H1 (cell line): ENCODE results near the gene LILRA1. TPM values are rescaled to one million over a fixed set of nuclear protein-coding genes. Genes with fewer than 3 reads are reported as not detected.

Experiments used
- CTCF ChIA-PET: fragments of 300-600 bp; sonication (Branson Sonifier 250); formaldehyde crosslinking; loops from one replicate; lab custom pipeline; 2021; ENCODE audit not compliant: partially characterized antibody; lab: Charles Lee
- POLR2A ChIA-PET: fragments of 300-600 bp; sonication (Branson Sonifier 250); formaldehyde crosslinking; loops from one replicate; lab custom pipeline; 2021; ENCODE audit warnings: inconsistent platforms; ENCODE audit not compliant: partially characterized antibody; lab: Charles Lee
- DNase-seq, 2 experiments: peaks; one replicate each; pipeline versions ENCODE4 v3.0.0 to v3.0.0-alpha.2; 2010 to 2022; ENCODE audit warnings: low spot score in 2 of 2, low read depth in 1 of 2, mixed read lengths in 1 of 2
- FAIRE-seq: peaks from 2 replicates; lab custom pipeline; 2011; peaks lifted over from hg19 to GRCh38; lab: Jason Lieb, UNC
- H2AFZ ChIP-seq: 2 replicates; pipeline ENCODE4 v1.8.1; 2012; ENCODE audit warnings: low read length, inconsistent platforms
- H2AK5ac ChIP-seq: 2 replicates; pipeline ENCODE4 v1.6.1; 2013; ENCODE audit warnings: low read depth, low read length
- H2BK120ac ChIP-seq: replicated peaks from 2 replicates; pipeline ENCODE3; 2013; ENCODE audit warnings: low read depth, low read length, inconsistent platforms
- H2BK12ac ChIP-seq: 2 replicates; pipeline ENCODE4 v1.6.1; 2013; ENCODE audit warnings: low read depth, low read length
- H2BK15ac ChIP-seq: 2 replicates; pipeline ENCODE4 v1.6.1; 2013; ENCODE audit warnings: low read length
- H2BK20ac ChIP-seq: 2 replicates; pipeline ENCODE4 v1.6.1; 2013; ENCODE audit warnings: low read length
- H2BK5ac ChIP-seq: 2 replicates; pipeline ENCODE4 v1.6.1; 2013; ENCODE audit warnings: low read depth, low read length
- H3K14ac ChIP-seq: 2 replicates; pipeline ENCODE4 v1.6.1; 2013; ENCODE audit warnings: inconsistent platforms; ENCODE audit not compliant: insufficient read length
- H3K18ac ChIP-seq: 2 replicates; pipeline ENCODE4 v1.6.1; 2013; ENCODE audit warnings: low read length; ENCODE audit errors: extremely low read depth
- H3K23ac ChIP-seq: 2 replicates; pipeline ENCODE4 v1.6.1; 2013; ENCODE audit warnings: inconsistent platforms; ENCODE audit not compliant: insufficient read length
- H3K23me2 ChIP-seq: 2 replicates; pipeline ENCODE4 v1.6.1; 2013; ENCODE audit warnings: low read depth, low read length
- H3K27ac ChIP-seq: 2 replicates; pipeline ENCODE4 v1.6.1; 2011; ENCODE audit warnings: low read depth, low read length, inconsistent platforms
- H3K27me3 ChIP-seq, 4 experiments: replicated peaks in 1 of 4; 1 replicate in 1 of 4; 2 replicates in 3 of 4; pipeline versions ENCODE4 v1.6.1 to v1.8.1; 2011 to 2013; ENCODE audit warnings: low read length in 3 of 4, mild to moderate bottlenecking in 3 of 4, inconsistent platforms in 2 of 4, mixed read lengths in 2 of 4, moderate library complexity in 1 of 4; ENCODE audit not compliant: control insufficient read depth in 3 of 4, insufficient read depth in 3 of 4; ENCODE audit errors: extremely low read depth in 1 of 4
- H3K36me3 ChIP-seq, 4 experiments: 2 replicates each; pipeline versions ENCODE4 v1.6.1 to v1.8.1; 2011 to 2013; ENCODE audit warnings: mild to moderate bottlenecking in 4 of 4, low read length in 3 of 4, moderate library complexity in 2 of 4, control low read depth in 1 of 4, inconsistent platforms in 1 of 4; ENCODE audit not compliant: insufficient read depth in 4 of 4, control insufficient read depth in 2 of 4
- H3K4ac ChIP-seq: replicated peaks from 2 replicates; pipeline ENCODE3; 2013; ENCODE audit warnings: low read length, low read depth, mixed read lengths, inconsistent platforms; ENCODE audit not compliant: insufficient read length
- H3K4me1 ChIP-seq, 4 experiments: replicated peaks in 1 of 4; 1 replicate in 1 of 4; 2 replicates in 3 of 4; pipeline versions ENCODE4 v1.6.1 to v1.8.1; 2011 to 2013; ENCODE audit warnings: low read length in 3 of 4, inconsistent platforms in 2 of 4, mixed read lengths in 1 of 4; ENCODE audit not compliant: insufficient read depth in 4 of 4, control insufficient read depth in 3 of 4
- H3K4me2 ChIP-seq, 2 experiments: 2 replicates each; pipeline versions ENCODE4 v1.6.1 to v1.8.1; 2011 to 2013; ENCODE audit warnings: low read depth in 2 of 2, low read length in 2 of 2, control low read depth in 1 of 2, inconsistent platforms in 1 of 2, mild to moderate bottlenecking in 1 of 2; ENCODE audit not compliant: insufficient read depth in 1 of 2
- H3K4me3 ChIP-seq, 4 experiments: fragments of 200-600, 300-600 bp in 1 of 4; sonication (generic), shearing (Covaris generic), sonication (Bioruptor Twin) in 1 of 4; 2 replicates each; pipeline versions ENCODE4 v1.5.1 to v1.8.1; 2011 to 2016; ENCODE audit warnings: low read length in 4 of 4, low read depth in 3 of 4, control low read depth in 2 of 4, inconsistent platforms in 2 of 4, mild to moderate bottlenecking in 2 of 4, mixed read lengths in 1 of 4, moderate library complexity in 1 of 4; ENCODE audit not compliant: insufficient read depth in 2 of 4; ENCODE audit errors: extremely low read depth in 1 of 4
- H3K56ac ChIP-seq: replicated peaks from 2 replicates; pipeline ENCODE3; 2013; ENCODE audit warnings: low read depth, mild to moderate bottlenecking, mixed read lengths, low read length, inconsistent platforms; ENCODE audit not compliant: insufficient read length
- H3K79me1 ChIP-seq: 2 replicates; pipeline ENCODE4 v1.6.1; 2013; ENCODE audit warnings: low read depth, low read length, control low read depth
- H3K79me2 ChIP-seq, 2 experiments: 2 replicates each; pipeline versions ENCODE4 v1.6.1 to v1.8.1; 2012 to 2013; ENCODE audit warnings: low read length in 2 of 2, mild to moderate bottlenecking in 2 of 2, inconsistent platforms in 1 of 2; ENCODE audit not compliant: insufficient read depth in 2 of 2, control insufficient read depth in 1 of 2
- H3K9ac ChIP-seq, 4 experiments: replicated peaks in 1 of 4; 1 replicate in 1 of 4; 2 replicates in 3 of 4; pipeline versions ENCODE4 v1.6.1 to v1.8.1; 2011 to 2013; ENCODE audit warnings: low read depth in 3 of 4, low read length in 3 of 4, control low read depth in 2 of 4, mild to moderate bottlenecking in 2 of 4, moderate library complexity in 2 of 4, inconsistent platforms in 1 of 4; ENCODE audit errors: extremely low read depth in 1 of 4
- H3K9me3 ChIP-seq, 2 experiments: 2 replicates each; pipeline versions ENCODE4 v1.6.1 to v1.8.1; 2012 to 2013; ENCODE audit warnings: mild to moderate bottlenecking in 2 of 2, moderate library complexity in 2 of 2, control low read depth in 1 of 2, inconsistent platforms in 1 of 2, low read depth in 1 of 2, low read length in 1 of 2, mixed read lengths in 1 of 2; ENCODE audit not compliant: insufficient read depth in 2 of 2
- H4K20me1 ChIP-seq, 2 experiments: replicated peaks in 1 of 2; 2 replicates each; pipeline versions ENCODE3 to v1.8.1; 2011 to 2013; ENCODE audit warnings: inconsistent platforms in 2 of 2, low read length in 2 of 2, mild to moderate bottlenecking in 1 of 2; ENCODE audit not compliant: insufficient read depth in 2 of 2, control insufficient read depth in 1 of 2
- H4K5ac ChIP-seq: 2 replicates; pipeline ENCODE4 v1.6.1; 2013; ENCODE audit warnings: low read length, low read depth, mixed read lengths, inconsistent platforms; ENCODE audit not compliant: insufficient read length
- H4K8ac ChIP-seq: 2 replicates; pipeline ENCODE4 v1.8.0; 2013; ENCODE audit warnings: mild to moderate bottlenecking, moderate library complexity, low read length, inconsistent platforms; ENCODE audit not compliant: insufficient read depth; ENCODE audit errors: extremely low read depth
- H4K91ac ChIP-seq: replicated peaks from 2 replicates; pipeline ENCODE3; 2013; ENCODE audit warnings: low read length, mixed read lengths, inconsistent platforms; ENCODE audit not compliant: insufficient read length
- BRCA1 ChIP-seq: IDR thresholded peaks from 2 replicates; pipeline ENCODE4 v1.6.1; 2012; ENCODE audit warnings: low read depth, low read length, improper control_type of control experiment
- CEBPB ChIP-seq: IDR thresholded peaks from 2 replicates; pipeline ENCODE4 v1.6.1; 2012; ENCODE audit warnings: low read depth, low read length
- EGR1 ChIP-seq: IDR thresholded peaks from 2 replicates; pipeline ENCODE4 v1.6.1; 2011; ENCODE audit warnings: low read depth, low read length, borderline replicate concordance
- EP300 ChIP-seq, 2 experiments: IDR thresholded peaks; 1 replicate in 1 of 2; 2 replicates in 1 of 2; pipeline ENCODE4 v1.6.1; 2011 to 2012; ENCODE audit warnings: low read depth in 2 of 2, low read length in 2 of 2, mild to moderate bottlenecking in 2 of 2, borderline replicate concordance in 1 of 2, inconsistent platforms in 1 of 2, moderate library complexity in 1 of 2
- GTF2F1 ChIP-seq: IDR thresholded peaks from 2 replicates; pipeline ENCODE4 v1.6.1; 2012; ENCODE audit warnings: low read depth, low read length, improper control_type of control experiment, borderline replicate concordance
- KDM5A ChIP-seq: fragments of 200-600 bp; IDR thresholded peaks from 2 replicates; pipeline ENCODE4 v1.7.1; 2012; ENCODE audit warnings: mild to moderate bottlenecking, low read length, inconsistent platforms, mixed read lengths
- PHF8 ChIP-seq: fragments of 200-600 bp; sonication (generic); conservative IDR thresholded peaks from 2 replicates; pipeline ENCODE4 v1.7.1; 2012; ENCODE audit warnings: low read depth, mild to moderate bottlenecking, inconsistent platforms, low read length, moderate library complexity
- POLR2A ChIP-seq, 2 experiments: IDR thresholded peaks; 1 replicate in 1 of 2; 2 replicates in 1 of 2; pipeline ENCODE4 v1.6.1; 2011; ENCODE audit warnings: low read depth in 2 of 2, low read length in 2 of 2, mild to moderate bottlenecking in 2 of 2; ENCODE audit errors: control extremely low read depth in 1 of 2
- POLR2AphosphoS5 ChIP-seq: IDR thresholded peaks from 2 replicates; pipeline ENCODE4 v1.6.1; 2011; ENCODE audit warnings: low read depth, low read length
- RBBP5 ChIP-seq: IDR thresholded peaks from 2 replicates; pipeline ENCODE4 v1.7.1; 2012; ENCODE audit warnings: low read depth, mild to moderate bottlenecking, inconsistent platforms, low read length, moderate library complexity, borderline replicate concordance
- RFX5 ChIP-seq: IDR thresholded peaks from 2 replicates; pipeline ENCODE4 v1.6.1; 2011; ENCODE audit warnings: low read depth, low read length, improper control_type of control experiment, borderline replicate concordance
- SIRT6 ChIP-seq: IDR thresholded peaks from one replicate; pipeline ENCODE4 v1.7.1; 2012; ENCODE audit warnings: low read length, inconsistent platforms
- SP4 ChIP-seq: IDR thresholded peaks from 2 replicates; pipeline ENCODE4 v1.6.1; 2012; ENCODE audit warnings: low read length, inconsistent platforms
- TAF7 ChIP-seq: optimal IDR thresholded peaks from 2 replicates; pipeline ENCODE3; 2011; ENCODE audit warnings: low read depth, mild to moderate bottlenecking, inconsistent platforms, low read length, moderate library complexity, borderline replicate concordance
- TBP ChIP-seq: IDR thresholded peaks from 2 replicates; pipeline ENCODE4 v1.6.1; 2011; ENCODE audit warnings: low read depth, low read length, improper control_type of control experiment
- TCF12 ChIP-seq: IDR thresholded peaks from 2 replicates; pipeline ENCODE4 v1.6.1; 2011; ENCODE audit warnings: low read depth, mild to moderate bottlenecking, low read length
- WGBS, 2 experiments: shearing (Covaris generic) in 1 of 2; methylation state at CpG; one replicate each; pipeline versions ENCODE4 v1.1.6 to v1.1.7; 2013 to 2015; ENCODE audit warnings: low lambda C conversion rate in 2 of 2, mixed read lengths in 2 of 2, inconsistent platforms in 1 of 2, low coverage in 1 of 2, missing lambda C conversion rate in 1 of 2; ENCODE audit not compliant: insufficient replicate concordance in 2 of 2, insufficient coverage in 1 of 2, insufficient read length in 1 of 2; ENCODE audit errors: extremely low coverage in 1 of 2, missing lambda C conversion rate in 1 of 2; 5-methylcytosine and 5-hydroxymethylcytosine counted together
- polyA plus RNA-seq, 7 experiments: library from polyadenylated mRNA; depleted of rRNA in 3 of 7; stranded (reverse) in 5 of 7; unstranded in 2 of 7; fragments of >200 nt in 5 of 7; fragments of 200-250 nt in 2 of 7; gene quantifications; 1 replicate in 5 of 7; 2 replicates in 1 of 7; 4 replicates in 1 of 7; pipeline versions ENCODE4 v1.2.1 to v1.2.3, GENCODE V29; 2011 to 2013; ENCODE audit warnings: missing spikeins in 2 of 7, mixed read lengths in 2 of 7
- total RNA-seq: library from RNA; stranded (reverse); fragmentation: NEBNext Ultra II Directional; extraction: Animal tissue kit (Norgen Biotek cat#: 25700); gene quantifications from 2 replicates; pipeline ENCODE4 v1.2.1, GENCODE V29; 2021
- TF ChIP-seq, protein P1 (sequence below): IDR thresholded peaks from 2 replicates; pipeline ENCODE4 v1.6.1; 2012; ENCODE audit warnings: inconsistent platforms

The LILRA1 gene
- total and polyA plus RNA-seq, 2 of the 8 experiments (the other 6 are each of a cell fraction or from before 2014, with no cell fraction given), result not detected

DNA sequence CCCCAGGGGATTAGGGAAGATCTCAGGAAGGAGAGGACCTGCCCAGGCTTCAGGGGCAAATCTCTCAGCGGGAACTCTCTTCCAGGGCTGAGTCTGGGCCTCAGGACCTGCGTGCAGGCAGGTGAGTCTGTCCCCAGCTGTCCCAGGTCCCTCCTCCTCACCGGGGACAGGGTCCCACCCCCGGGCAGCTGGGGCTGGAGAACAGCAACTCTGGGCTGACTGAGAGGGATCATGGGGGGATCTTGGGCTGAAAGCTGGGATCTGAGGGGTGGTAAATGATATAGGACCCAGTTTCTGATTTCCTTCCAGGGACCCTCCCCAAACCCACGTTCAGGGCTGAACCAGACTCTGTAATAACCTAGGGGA is 14.3 kb downstream of the LILRA1 start:
- Histone ChIP-seq H3K79me1 (no peaks in the 10 kb centered on the region), H2BK15ac (no peak overlapping the region), H4K5ac (no peak overlapping the region), H2BK120ac (no peak overlapping the region), H3K18ac (no peak overlapping the region), H4K91ac (no peak overlapping the region), H3K23me2 (no peaks in the 10 kb centered on the region), H3K27ac (no peak overlapping the region), H3K14ac (no peak overlapping the region), H3K27me3 (no peaks in the 10 kb centered on the region), H4K8ac (no peak overlapping the region), H3K23ac (no peak overlapping the region), H3K36me3 (no peaks in the 10 kb centered on the region), H2AFZ (no peak overlapping the region), H3K9ac (no peak overlapping the region), H4K20me1 (no peaks in the 10 kb centered on the region), H3K79me2 (no peaks in the 10 kb centered on the region), H2BK12ac (no peak overlapping the region), H2BK5ac (no peak overlapping the region), H2BK20ac (no peak overlapping the region), H3K4ac (no peak overlapping the region), H3K56ac (no peak overlapping the region), H3K4me2 (no peak overlapping the region), H3K4me3 (no peak overlapping the region), H2AK5ac (no peak overlapping the region), H3K9me3 (peaks cover 56 to 72% of the 10 kb centered on the region in 2 experiments), H3K4me1 (no peaks in the 10 kb centered on the region)
- 70% methylated on average over 4 of the region's 5 CpGs; no CpG with 5 or more reads in 1 of the 2 experiments for WGBS, 2 experiments
- ChIA-PET POLR2A (no interaction called here), CTCF (no interaction called here)
- DNase-seq, result no peak
- FAIRE-seq, result no peak
- TF ChIP-seq EP300 (IDR thresholded peaks at IDR 0.05; ENCODE audit: borderline replicate concordance in 1 of 2, low read depth in 2 of 2, low read length in 2 of 2) (no peak), SP4 (no peak), TBP (no peak), KDM5A (no peak), POLR2A (IDR thresholded peaks at IDR 0.05; ENCODE audit: control extremely low read depth in 1 of 2, low read depth in 2 of 2, low read length in 2 of 2) (no peak), RBBP5 (no peak), TCF12 (no peak), EGR1 (no peak), SIRT6 (no peak), CEBPB (no peak), POLR2AphosphoS5 (no peak), TAF7 (no peak), BRCA1 (no peak), GTF2F1 (no peak), PHF8 (no peak), RFX5 (no peak)
- TF ChIP-seq, protein P1, sequence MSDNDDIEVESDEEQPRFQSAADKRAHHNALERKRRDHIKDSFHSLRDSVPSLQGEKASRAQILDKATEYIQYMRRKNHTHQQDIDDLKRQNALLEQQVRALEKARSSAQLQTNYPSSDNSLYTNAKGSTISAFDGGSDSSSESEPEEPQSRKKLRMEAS, result no peak
